ENCODE data around the gene SLC12A8.

Gene SLC12A8

GRCh38 chr3:125051205-125051604 is 161.3 kb downstream of the SLC12A8 start:
- no peak for DNase-seq (ENCODE audit: extremely low read depth, low read depth)
- H3K4me3 ChIP-seq (replicated peaks; ENCODE audit: low read depth, low read length): 0 out of 2 replicates have a peak overlapping the region, but pooled peaks have one; percentile 31
- TF ChIP-seq CTCF (IDR thresholded peaks at IDR 0.05; ENCODE audit: low read depth, low read length, missing control alignments): no peak

GRCh38 chr3:125050488-125051090 is 162.0 kb downstream of the SLC12A8 start:
- H3K4me3 ChIP-seq (replicated peaks; ENCODE audit: low read depth, low read length): no peak overlapping the region
- no peak for DNase-seq (ENCODE audit: extremely low read depth, low read depth)
- no peak for TF ChIP-seq CTCF (IDR thresholded peaks at IDR 0.05; ENCODE audit: low read depth, low read length, missing control alignments)

GRCh38 chr3:125048282-125048681 is 164.3 kb downstream of the SLC12A8 start:
- no peak overlapping the region for H3K4me3 ChIP-seq (replicated peaks; ENCODE audit: low read depth, low read length)
- no peak for DNase-seq (ENCODE audit: extremely low read depth, low read depth)
- no peak for TF ChIP-seq CTCF (IDR thresholded peaks at IDR 0.05; ENCODE audit: low read depth, low read length, missing control alignments)

GRCh38 chr3:125045965-125046364 is 166.6 kb downstream of the SLC12A8 start:
- no peak for DNase-seq (ENCODE audit: extremely low read depth, low read depth)
- TF ChIP-seq CTCF (IDR thresholded peaks at IDR 0.05; ENCODE audit: low read depth, low read length, missing control alignments): peak; percentile 28
- H3K4me3 ChIP-seq (replicated peaks; ENCODE audit: low read depth, low read length): no peak overlapping the region

- DNase-seq (ENCODE audit: extremely low read depth, low read depth): no peak
These were observed 167.4 kb downstream of the SLC12A8 start for GRCh38 chr3:125045194-125045593.

GRCh38 chr3:125043599-125044151 is 168.9 kb downstream of the SLC12A8 start:
- DNase-seq (ENCODE audit: extremely low read depth, low read depth): no peak
- no peak for TF ChIP-seq CTCF (IDR thresholded peaks at IDR 0.05; ENCODE audit: low read depth, low read length, missing control alignments)
- H3K4me3 ChIP-seq (replicated peaks; ENCODE audit: low read depth, low read length): no peak overlapping the region

More at GRCh38 chr3:125045194-125045593, 167.4 kb downstream of the SLC12A8 start:
- no peak for TF ChIP-seq CTCF (IDR thresholded peaks at IDR 0.05; ENCODE audit: low read depth, low read length, missing control alignments)
- H3K4me3 ChIP-seq (replicated peaks; ENCODE audit: low read depth, low read length): no peak overlapping the region
